ENCODE data around the gene ADAMTS17. TPM values are rescaled to one million over a fixed set of nuclear protein-coding genes. Genes with fewer than 3 reads are reported as not detected.
A peak's percentile ranks its signal among the peaks of the same experiment; 100 is the strongest.
"Not testable (repeated sequence)": the region's sequence is repeated elsewhere in the genome, so short reads cannot be mapped to it uniquely, and the experiment has no call there.

Gene ADAMTS17
- total RNA-seq, 1 donor from 2014 or later, result 1.5 TPM

DNA sequence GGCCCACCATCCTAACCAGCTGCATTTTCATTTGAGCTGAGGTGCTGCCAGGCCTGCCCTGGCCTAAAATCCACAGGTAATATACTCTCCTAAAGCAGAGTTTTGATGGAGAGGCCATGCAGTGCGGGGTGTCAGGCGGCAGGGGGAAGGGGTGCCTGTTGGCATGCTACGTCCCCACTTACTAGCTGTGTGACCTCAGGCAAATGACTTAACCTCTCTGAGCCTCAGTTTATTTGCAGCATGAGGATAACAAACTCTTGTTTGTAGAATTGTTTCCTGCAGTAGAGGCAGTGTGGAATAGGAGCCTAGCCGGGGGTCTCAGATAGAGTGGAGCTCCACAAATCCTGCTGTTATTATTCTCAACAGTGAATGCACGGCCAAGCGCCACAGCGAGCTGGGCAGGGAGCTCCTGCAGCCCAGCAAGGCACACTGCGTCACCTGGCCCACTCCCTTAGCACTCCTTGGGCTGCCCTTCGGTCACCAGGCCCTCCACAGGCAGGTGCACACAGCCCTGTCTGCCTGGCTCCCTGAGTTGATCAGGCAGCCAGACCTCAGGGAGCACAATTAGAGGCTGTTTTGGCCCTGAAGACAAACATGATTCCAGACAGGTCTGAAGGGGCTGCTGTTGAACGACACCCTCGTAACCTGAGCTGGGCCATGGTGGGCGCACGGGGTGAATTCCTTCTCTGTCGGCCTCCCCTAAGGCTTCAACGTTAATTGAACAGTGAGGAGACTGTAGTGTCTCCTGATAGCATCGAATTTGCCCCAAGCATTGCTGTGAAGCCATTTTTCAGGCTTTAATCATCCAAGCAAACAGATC is 359.7 kb downstream of the ADAMTS17 start:
- no peak overlapping the region for H3K4me3 Mint-ChIP-seq (ENCODE audit: unreplicated experiment)
- peaks cover 42% of the 10 kb centered on the region for H3K4me1 Mint-ChIP-seq (ENCODE audit: unreplicated experiment)
- no peak for TF ChIP-seq CTCF (IDR thresholded peaks at IDR 0.05)
- H3K9me3 Mint-ChIP-seq (ENCODE audit: unreplicated experiment), result no peaks in the 10 kb centered on the region
- no peaks in the 10 kb centered on the region for H3K36me3 Mint-ChIP-seq (ENCODE audit: unreplicated experiment)
- DNase-seq (ENCODE audit: extremely low spot score, unreplicated experiment), result no peak
- no peaks in the 10 kb centered on the region for H3K27me3 Mint-ChIP-seq (ENCODE audit: unreplicated experiment)
- no peak overlapping the region for H3K27ac Mint-ChIP-seq (ENCODE audit: unreplicated experiment)

GRCh38 chr15:99981191-99981647 is 360.6 kb downstream of the ADAMTS17 start:
- TF ChIP-seq CTCF (IDR thresholded peaks at IDR 0.05), result peak; percentile 11
- Mint-ChIP-seq H3K4me3 (ENCODE audit: unreplicated experiment) (no peak overlapping the region), H3K27ac (ENCODE audit: unreplicated experiment) (no peak overlapping the region), H3K27me3 (ENCODE audit: unreplicated experiment) (no peaks in the 10 kb centered on the region), H3K36me3 (ENCODE audit: unreplicated experiment) (no peaks in the 10 kb centered on the region), H3K4me1 (ENCODE audit: unreplicated experiment) (peaks cover 44% of the 10 kb centered on the region), H3K9me3 (ENCODE audit: unreplicated experiment) (no peaks in the 10 kb centered on the region)
- DNase-seq (ENCODE audit: extremely low spot score, unreplicated experiment), result no peak

- no peak for TF ChIP-seq CTCF (IDR thresholded peaks at IDR 0.05)
- Mint-ChIP-seq H3K4me3 (ENCODE audit: unreplicated experiment) (no peak overlapping the region), H3K27ac (ENCODE audit: unreplicated experiment) (no peak overlapping the region), H3K9me3 (ENCODE audit: unreplicated experiment) (no peaks in the 10 kb centered on the region), H3K36me3 (ENCODE audit: unreplicated experiment) (no peaks in the 10 kb centered on the region), H3K27me3 (ENCODE audit: unreplicated experiment) (no peaks in the 10 kb centered on the region), H3K4me1 (ENCODE audit: unreplicated experiment) (peaks cover 43% of the 10 kb centered on the region)
- DNase-seq (ENCODE audit: extremely low spot score, unreplicated experiment), result no peak
Measured at GRCh38 chr15:99980752-99981151, 361.0 kb downstream of the ADAMTS17 start.

GRCh38 chr15:99979886-99980285 is 361.9 kb downstream of the ADAMTS17 start:
- H3K27me3 Mint-ChIP-seq (ENCODE audit: unreplicated experiment); DNase-seq (ENCODE audit: extremely low spot score, unreplicated experiment); H3K36me3 Mint-ChIP-seq (ENCODE audit: unreplicated experiment); H3K4me3 Mint-ChIP-seq (ENCODE audit: unreplicated experiment); H3K27ac Mint-ChIP-seq (ENCODE audit: unreplicated experiment); H3K9me3 Mint-ChIP-seq (ENCODE audit: unreplicated experiment): not testable (repeated sequence)
- H3K4me1 Mint-ChIP-seq (ENCODE audit: unreplicated experiment), result peaks cover 40% of the 10 kb centered on the region

GRCh38 chr15:99979371-99979770 is 362.4 kb downstream of the ADAMTS17 start:
- no peaks in the 10 kb centered on the region for H3K9me3 Mint-ChIP-seq (ENCODE audit: unreplicated experiment)
- H3K4me1 Mint-ChIP-seq (ENCODE audit: unreplicated experiment), result peaks cover 39% of the 10 kb centered on the region
- H3K27ac Mint-ChIP-seq (ENCODE audit: unreplicated experiment), result no peak overlapping the region
- no peak overlapping the region for H3K4me3 Mint-ChIP-seq (ENCODE audit: unreplicated experiment)
- no peak for DNase-seq (ENCODE audit: extremely low spot score, unreplicated experiment)
- TF ChIP-seq CTCF (IDR thresholded peaks at IDR 0.05), result no peak
- H3K36me3 Mint-ChIP-seq (ENCODE audit: unreplicated experiment), result no peaks in the 10 kb centered on the region
- H3K27me3 Mint-ChIP-seq (ENCODE audit: unreplicated experiment), result no peaks in the 10 kb centered on the region

All from osteocyte (in vitro differentiated cells).